Measurements from ENCODE around the gene CMTM5.
"Not testable (repeated sequence)": the region's sequence is repeated elsewhere in the genome, so short reads cannot be mapped to it uniquely, and the experiment has no call there.

CMTM5 gene

DNA sequence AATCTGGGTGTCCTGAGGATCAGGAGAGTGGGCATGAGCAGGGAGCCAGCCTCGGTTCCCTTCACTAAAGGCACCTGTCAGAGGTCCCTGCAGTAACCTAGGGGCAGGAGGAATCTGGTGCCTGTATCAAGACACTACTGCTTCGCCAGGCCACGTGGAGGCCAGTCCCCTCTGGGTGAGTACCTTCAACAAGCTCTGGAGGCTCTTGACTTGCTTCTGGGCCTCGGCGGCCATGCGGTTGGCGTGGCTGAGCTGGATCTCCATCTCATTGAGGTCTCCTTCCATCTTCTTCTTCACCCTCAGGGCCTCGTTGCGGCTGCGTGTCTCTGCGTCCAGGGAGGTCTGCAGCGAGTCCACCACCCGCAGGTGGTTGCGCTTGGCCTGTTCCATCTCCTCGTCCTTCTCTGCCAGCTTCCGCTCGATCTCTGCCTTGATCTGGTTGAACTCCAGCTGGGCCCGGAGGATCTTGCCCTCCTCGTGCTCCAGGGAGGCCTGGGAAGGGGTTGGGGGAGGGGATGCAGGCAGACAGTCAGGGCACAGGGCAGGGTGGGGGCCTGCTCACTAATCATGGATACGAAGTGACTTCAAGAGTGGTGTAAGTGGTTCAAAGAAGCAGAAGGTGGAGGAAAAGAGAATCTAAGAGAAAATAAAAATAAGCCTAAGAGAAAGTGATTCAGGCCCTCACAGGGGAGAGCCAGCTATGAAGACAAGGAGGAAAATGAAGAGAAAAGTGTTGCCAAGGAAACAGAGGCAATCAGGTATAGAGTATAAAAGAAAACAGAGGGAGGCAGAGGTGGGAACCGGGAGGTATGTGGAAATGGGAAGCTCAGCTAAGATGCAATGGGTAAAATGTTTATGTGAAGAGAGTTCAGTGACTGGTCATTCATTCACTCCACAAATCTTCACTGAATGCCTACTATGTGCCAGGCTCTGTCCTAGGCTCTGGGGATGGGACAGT is 39.3 kb downstream of the CMTM5 start:
- DNase-seq = no peak

- no peak for DNase-seq
Measured at GRCh38 chr14:23416801-23417200, 40.0 kb downstream of the CMTM5 start.

DNA sequence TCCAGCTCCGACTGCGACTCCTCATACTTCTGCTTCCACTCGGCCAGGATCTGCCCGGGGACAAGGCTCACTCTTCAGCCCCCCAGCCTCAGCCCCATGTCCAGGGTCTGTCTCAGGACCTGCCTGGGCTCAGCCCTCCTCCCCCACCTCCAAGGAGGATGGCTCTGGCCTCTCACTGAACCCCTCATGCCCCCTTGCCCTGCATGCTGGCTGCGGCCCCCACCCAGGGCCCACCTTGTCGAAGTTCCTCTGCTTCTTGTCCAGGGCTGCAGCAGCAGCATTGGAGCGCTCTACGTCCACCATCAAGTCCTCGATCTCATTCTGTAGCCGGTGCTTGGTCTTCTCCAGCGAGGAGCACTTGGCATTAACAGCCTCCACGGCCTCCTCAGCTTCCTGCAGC is 40.4 kb downstream of the CMTM5 start:
- DNase-seq = not testable (repeated sequence)

DNA sequence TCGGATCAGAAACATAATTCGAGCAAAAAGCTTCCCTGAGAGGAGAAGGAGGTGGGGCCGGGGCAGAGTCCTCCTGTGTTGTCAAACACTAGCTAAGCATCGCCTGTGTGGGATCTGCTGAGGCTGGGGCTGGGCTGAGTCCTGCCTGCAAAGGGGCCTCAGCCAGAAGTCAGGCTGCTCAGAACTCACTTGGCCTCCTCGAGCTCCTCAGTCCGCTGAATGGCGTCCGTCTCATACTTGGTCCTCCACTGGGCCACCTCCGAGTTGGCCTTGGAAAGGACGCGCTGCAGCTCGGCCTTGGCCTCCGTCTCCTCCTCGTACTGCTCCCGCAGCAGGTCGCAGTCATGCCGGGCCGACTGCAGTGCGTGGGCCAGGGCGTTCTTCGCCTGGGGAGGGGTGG is 41.2 kb downstream of the CMTM5 start:
- DNase-seq = no peak

DNA sequence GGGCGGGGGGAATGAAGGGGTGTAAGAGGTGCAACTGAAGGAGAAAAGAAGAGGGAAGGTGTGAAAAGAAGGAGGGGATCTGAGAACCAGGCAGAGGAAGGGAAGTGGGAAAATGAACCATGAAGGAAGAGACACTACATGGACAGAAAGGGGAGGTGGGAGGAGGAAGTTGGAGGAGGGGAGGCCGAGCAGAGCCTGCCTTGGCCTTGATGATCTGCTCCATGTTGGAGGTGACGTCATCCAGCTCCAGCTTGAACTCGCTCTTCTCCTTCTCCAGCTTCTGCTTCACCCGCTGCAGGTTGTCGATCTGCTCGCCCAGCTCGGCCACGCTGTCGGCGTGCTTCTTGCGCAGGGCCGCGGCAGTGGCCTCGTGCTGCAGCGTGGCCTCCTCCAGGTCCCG is 42.8 kb downstream of the CMTM5 start:
- not testable (repeated sequence) for DNase-seq

DNA sequence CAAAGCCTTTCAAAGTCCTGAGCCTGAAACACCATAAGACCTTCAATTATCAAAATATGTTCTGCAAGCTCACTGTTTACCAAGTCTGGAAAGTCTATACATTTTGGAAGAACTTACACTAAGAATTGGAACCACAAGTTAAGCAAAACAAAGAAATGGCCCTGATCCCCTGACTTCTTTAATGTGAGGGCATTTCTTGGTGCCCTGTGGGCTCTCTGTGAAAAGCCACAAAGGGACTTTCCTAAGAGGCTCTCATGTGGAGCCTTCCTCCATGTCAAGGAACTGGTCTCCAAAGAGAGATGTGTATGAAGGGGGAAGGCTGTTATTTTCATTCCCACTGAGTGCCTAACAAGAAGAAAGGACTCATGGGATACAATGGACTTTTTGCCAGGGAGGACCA is 44.7 kb downstream of the CMTM5 start:
- no peak for DNase-seq

GRCh38 chr14:23423657-23424056 is 46.8 kb downstream of the CMTM5 start:
- no peak for DNase-seq

- no peak for DNase-seq
Measured at GRCh38 chr14:23425169-23425568, 48.3 kb downstream of the CMTM5 start.

DNA sequence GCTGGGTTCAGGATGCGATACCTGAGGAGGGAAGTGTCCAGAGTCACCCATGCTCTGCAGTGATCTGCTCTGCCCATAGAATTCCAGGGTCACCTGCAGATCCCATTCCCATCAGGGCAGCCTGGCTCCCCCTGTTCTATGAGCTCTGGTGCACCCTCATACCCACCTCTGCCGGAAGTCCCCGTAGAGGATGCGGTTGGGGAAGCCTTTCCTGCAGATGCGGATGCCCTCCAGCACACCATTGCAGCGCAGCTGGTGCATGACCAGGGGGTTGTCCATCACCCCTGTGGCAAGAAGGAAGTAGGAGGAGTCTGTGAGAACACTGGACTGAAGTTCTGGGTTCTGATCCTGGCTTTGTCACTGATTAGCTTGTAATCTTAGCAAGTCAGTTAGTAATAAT is 49.0 kb downstream of the CMTM5 start:
- DNase-seq = not testable (repeated sequence)

GRCh38 chr14:23428686-23429495 is 52.0 kb downstream of the CMTM5 start:
- DNase-seq = no peak
